Trophoblast cell (in vitro differentiated cells and primary cell): ENCODE results near the gene NR5A2.

Experiments used
- DNase-seq, 2 donors: peaks; one replicate each; pipeline ENCODE4 v3.0.0-alpha.2; 2016
- H2AFZ ChIP-seq: 2 replicates; pipeline ENCODE4 v1.6.1; 2013; ENCODE audit warnings: low read length, moderate library complexity, mild to moderate bottlenecking; ENCODE audit not compliant: insufficient read depth, poor library complexity
- H2AK5ac ChIP-seq: 2 replicates; pipeline ENCODE4 v1.6.1; 2013; ENCODE audit warnings: mild to moderate bottlenecking, low read length
- H2BK120ac ChIP-seq: 2 replicates; pipeline ENCODE4 v1.6.1; 2013; ENCODE audit warnings: low read length, mild to moderate bottlenecking, moderate library complexity; ENCODE audit not compliant: insufficient read depth, poor library complexity
- H2BK12ac ChIP-seq: 2 replicates; pipeline ENCODE4 v1.6.1; 2013; ENCODE audit warnings: mild to moderate bottlenecking, low read length, moderate library complexity
- H2BK5ac ChIP-seq: 2 replicates; pipeline ENCODE4 v1.6.1; 2013; ENCODE audit warnings: low read length, low read depth, moderate library complexity, mild to moderate bottlenecking; ENCODE audit not compliant: poor library complexity
- H3K14ac ChIP-seq: 2 replicates; pipeline ENCODE4 v1.6.1; 2013; ENCODE audit warnings: mild to moderate bottlenecking, low read length
- H3K18ac ChIP-seq: 2 replicates; pipeline ENCODE4 v1.6.1; 2013; ENCODE audit warnings: mild to moderate bottlenecking, low read length
- H3K23ac ChIP-seq: 2 replicates; pipeline ENCODE4 v1.6.1; 2013; ENCODE audit warnings: low read length
- H3K27ac ChIP-seq: 2 replicates; pipeline ENCODE4 v1.5.1; 2013; ENCODE audit warnings: low read depth, mild to moderate bottlenecking, inconsistent platforms, low read length, moderate library complexity
- H3K27me3 ChIP-seq: 2 replicates; pipeline ENCODE4 v1.6.1; 2013; ENCODE audit warnings: inconsistent platforms, mild to moderate bottlenecking, low read length, moderate library complexity; ENCODE audit not compliant: insufficient read depth
- H3K36me3 ChIP-seq, 2 experiments: 1 replicate in 1 of 2; 2 replicates in 1 of 2; pipeline ENCODE4 v1.6.1; 2013; ENCODE audit warnings: low read length in 2 of 2, mild to moderate bottlenecking in 2 of 2, moderate library complexity in 1 of 2; ENCODE audit not compliant: insufficient read depth in 2 of 2, control insufficient read depth in 1 of 2
- H3K4ac ChIP-seq: 2 replicates; pipeline ENCODE4 v1.6.1; 2013; ENCODE audit warnings: low read depth, mild to moderate bottlenecking, low read length, moderate library complexity
- H3K4me1 ChIP-seq, 2 experiments: 1 replicate in 1 of 2; 2 replicates in 1 of 2; pipeline ENCODE4 v1.6.1; 2013; ENCODE audit warnings: low read length in 2 of 2, mild to moderate bottlenecking in 2 of 2, moderate library complexity in 1 of 2; ENCODE audit not compliant: insufficient read depth in 2 of 2, control insufficient read depth in 1 of 2
- H3K4me2 ChIP-seq: 2 replicates; pipeline ENCODE4 v1.6.1; 2013; ENCODE audit warnings: inconsistent platforms, mild to moderate bottlenecking, low read length, moderate library complexity
- H3K4me3 ChIP-seq: 2 replicates; pipeline ENCODE4 v1.5.1; 2013; ENCODE audit warnings: mild to moderate bottlenecking, low read depth, low read length, inconsistent platforms
- H3K79me1 ChIP-seq: one replicate; pipeline ENCODE4 v1.6.1; 2013; ENCODE audit warnings: low read length
- H3K79me2 ChIP-seq: 2 replicates; pipeline ENCODE4 v1.6.1; 2013; ENCODE audit warnings: low read length, mild to moderate bottlenecking; ENCODE audit not compliant: control insufficient read depth, insufficient read depth, poor library complexity
- H3K9ac ChIP-seq: 2 replicates; pipeline ENCODE4 v1.6.1; 2013; ENCODE audit warnings: mild to moderate bottlenecking, low read length
- H3K9me3 ChIP-seq: 2 replicates; pipeline ENCODE4 v1.6.1; 2013; ENCODE audit warnings: low read depth, mild to moderate bottlenecking, control low read depth, inconsistent platforms, low read length; ENCODE audit not compliant: insufficient read depth
- H4K12ac ChIP-seq: 2 replicates; pipeline ENCODE4 v1.6.1; 2013; ENCODE audit warnings: low read depth, mild to moderate bottlenecking, low read length, moderate library complexity
- H4K8ac ChIP-seq: 2 replicates; pipeline ENCODE4 v1.6.1; 2013; ENCODE audit warnings: low read depth, mild to moderate bottlenecking, low read length, moderate library complexity
- H4K91ac ChIP-seq: one replicate; pipeline ENCODE4 v1.6.1; 2013; ENCODE audit warnings: low read depth, mild to moderate bottlenecking, low read length, moderate library complexity
- WGBS: extraction: QIAGEN DNeasy Blood & Tissue Kit; methylation state at CpG from one replicate; pipeline ENCODE4 v1.1.7; 2013; ENCODE audit warnings: missing lambda C conversion rate; ENCODE audit not compliant: insufficient read length, insufficient coverage; ENCODE audit errors: extremely low coverage; 5-methylcytosine and 5-hydroxymethylcytosine counted together

Gene NR5A2

DNA sequence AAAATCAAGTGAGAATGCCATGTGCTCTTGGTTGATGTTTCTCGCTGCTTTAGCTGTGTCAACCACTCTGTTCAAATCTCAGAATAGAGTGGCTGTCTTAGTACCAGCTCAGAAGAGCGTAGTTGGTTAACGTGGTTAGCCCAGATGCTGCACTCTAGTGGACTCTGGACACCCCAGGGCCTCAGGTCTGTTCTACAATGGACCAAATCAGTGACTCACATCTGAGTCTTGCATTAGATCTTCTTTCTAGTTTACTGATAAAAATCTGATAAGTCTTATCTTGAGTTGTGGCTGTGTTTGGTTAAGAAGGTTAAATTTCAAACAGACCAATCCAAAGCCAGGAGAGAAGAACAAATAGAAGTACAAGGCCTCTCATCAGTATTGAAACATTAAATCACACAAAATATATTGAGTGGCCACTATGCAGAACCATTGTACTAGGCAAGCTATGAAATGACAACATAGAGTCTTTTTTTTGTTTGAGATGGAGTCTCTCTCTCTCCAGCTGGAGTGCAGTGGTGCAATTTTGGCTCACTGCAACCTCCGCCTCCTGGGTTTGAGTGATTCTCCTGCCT is 104.1 kb downstream of the NR5A2 start:
- Histone ChIP-seq H3K36me3 (no peaks in the 10 kb centered on the region), H3K27ac (no peak overlapping the region), H3K4ac (no peak overlapping the region), H4K8ac (no peak overlapping the region), H3K14ac (no peak overlapping the region), H3K9ac (no peak overlapping the region), H3K79me1 (no peaks in the 10 kb centered on the region), H2AK5ac (no peak overlapping the region), H3K18ac (no peak overlapping the region), H2BK5ac (no peak overlapping the region), H2AFZ (no peak overlapping the region), H2BK120ac (no peak overlapping the region), H2BK12ac (no peak overlapping the region), H3K27me3 (no peaks in the 10 kb centered on the region), H4K91ac (no peak overlapping the region), H3K9me3 (no peaks in the 10 kb centered on the region), H4K12ac (no peak overlapping the region), H3K4me1 (no peaks in the 10 kb centered on the region), H3K4me3 (no peak overlapping the region), H3K4me2 (no peak overlapping the region), H3K23ac (no peak overlapping the region), H3K79me2 (no peaks in the 10 kb centered on the region)
- DNase-seq: peak; percentile 25 to 72
- WGBS: no CpG with 5 or more reads among the region's 4 CpGs

DNA sequence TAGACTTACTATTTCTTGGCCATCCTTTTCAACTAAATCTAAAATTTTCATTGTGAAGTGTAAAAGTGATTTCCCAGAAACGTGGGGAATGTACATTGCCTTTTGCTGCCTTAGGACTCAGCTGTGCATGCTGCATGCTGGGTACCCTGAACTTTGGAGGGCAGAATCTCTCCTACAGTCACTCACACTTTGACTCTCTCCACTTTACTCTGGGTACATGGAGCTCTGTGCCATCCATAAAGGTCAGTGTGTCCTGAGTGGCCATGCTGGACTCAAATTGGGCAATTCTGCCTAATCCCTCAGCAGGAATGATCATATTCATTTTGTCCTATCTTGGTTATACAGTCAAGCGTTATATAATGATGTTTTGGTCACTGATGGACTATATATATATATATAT is 105.6 kb downstream of the NR5A2 start:
- Histone ChIP-seq H3K79me2 (no peaks in the 10 kb centered on the region), H3K36me3 (no peaks in the 10 kb centered on the region), H3K23ac (no peak overlapping the region), H2AFZ (no peak overlapping the region), H4K12ac (no peak overlapping the region), H2BK12ac (no peak overlapping the region), H2AK5ac (no peak overlapping the region), H3K4me3 (no peak overlapping the region), H3K14ac (no peak overlapping the region), H3K4me2 (no peak overlapping the region), H4K8ac (no peak overlapping the region), H3K79me1 (no peaks in the 10 kb centered on the region), H4K91ac (no peak overlapping the region), H3K9me3 (no peaks in the 10 kb centered on the region), H3K4ac (no peak overlapping the region), H3K18ac (no peak overlapping the region), H3K4me1 (no peaks in the 10 kb centered on the region), H3K27me3 (no peaks in the 10 kb centered on the region), H2BK5ac (no peak overlapping the region), H2BK120ac (no peak overlapping the region), H3K27ac (no peak overlapping the region), H3K9ac (peak overlapping the region; percentile 3)
- no peak for DNase-seq
- WGBS: no CpG with 5 or more reads among the region's 2 CpGs

DNA sequence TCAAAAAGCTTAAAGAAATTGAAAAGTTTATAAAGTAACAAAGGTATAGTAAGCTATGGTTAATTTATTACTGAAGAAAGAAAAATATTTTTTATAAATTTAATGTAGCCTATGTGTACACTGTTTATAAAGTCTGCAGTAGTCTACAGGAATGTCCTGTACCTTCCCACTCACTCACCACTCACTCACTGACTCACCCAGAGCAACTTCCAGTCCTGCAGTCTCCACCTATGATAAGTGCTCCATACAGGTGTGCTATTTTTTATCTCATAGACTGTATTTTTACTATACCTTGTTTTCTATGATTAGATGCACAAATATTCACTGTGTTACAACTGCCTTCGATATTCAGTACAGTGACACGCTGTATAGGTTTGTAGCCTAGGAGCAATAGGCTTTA is 106.6 kb downstream of the NR5A2 start:
- Histone ChIP-seq H3K27ac (no peak overlapping the region), H2BK5ac (no peak overlapping the region), H3K4me1 (no peaks in the 10 kb centered on the region), H3K27me3 (no peaks in the 10 kb centered on the region), H2BK12ac (no peak overlapping the region), H3K36me3 (no peaks in the 10 kb centered on the region), H3K4me3 (no peak overlapping the region), H3K9ac (no peak overlapping the region), H2AFZ (no peak overlapping the region), H3K4ac (no peak overlapping the region), H2AK5ac (no peak overlapping the region), H4K91ac (no peak overlapping the region), H3K4me2 (no peak overlapping the region), H3K79me2 (no peaks in the 10 kb centered on the region), H4K8ac (no peak overlapping the region), H3K9me3 (no peaks in the 10 kb centered on the region), H3K79me1 (no peaks in the 10 kb centered on the region), H3K14ac (no peak overlapping the region), H4K12ac (no peak overlapping the region), H3K23ac (no peak overlapping the region), H3K18ac (no peak overlapping the region), H2BK120ac (no peak overlapping the region)
- WGBS: no CpG with 5 or more reads among the region's 2 CpGs
- no peak for DNase-seq

DNA sequence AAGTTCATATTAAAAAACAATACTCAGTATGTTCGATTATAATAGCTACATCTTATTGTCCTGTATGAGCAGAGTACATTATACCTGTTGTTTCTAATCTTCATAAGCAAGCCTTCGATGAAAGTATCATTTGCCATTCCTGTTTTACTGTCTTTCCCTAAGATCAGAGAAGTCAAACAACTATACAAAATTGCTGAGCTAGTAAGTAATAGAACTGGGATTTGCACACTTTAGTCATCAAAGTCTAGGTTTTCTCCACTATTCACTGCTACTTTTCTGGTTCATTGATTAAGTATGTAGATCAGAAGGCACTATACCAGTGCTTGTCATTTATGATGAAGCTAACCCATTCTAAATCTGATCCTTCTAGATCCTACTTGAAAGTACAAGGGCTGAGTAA is 108.9 kb downstream of the NR5A2 start:
- Histone ChIP-seq H3K9ac (no peak overlapping the region), H3K36me3 (no peaks in the 10 kb centered on the region), H2AFZ (no peak overlapping the region), H2BK12ac (no peak overlapping the region), H3K4me2 (no peak overlapping the region), H3K27me3 (no peaks in the 10 kb centered on the region), H3K79me2 (no peaks in the 10 kb centered on the region), H2AK5ac (no peak overlapping the region), H3K27ac (no peak overlapping the region), H3K23ac (no peak overlapping the region), H3K79me1 (no peaks in the 10 kb centered on the region), H4K91ac (no peak overlapping the region), H3K4ac (no peak overlapping the region), H3K4me1 (no peaks in the 10 kb centered on the region), H3K14ac (no peak overlapping the region), H3K9me3 (no peaks in the 10 kb centered on the region), H3K18ac (no peak overlapping the region), H3K4me3 (no peak overlapping the region), H2BK120ac (no peak overlapping the region), H4K8ac (no peak overlapping the region), H4K12ac (no peak overlapping the region), H2BK5ac (no peak overlapping the region)
- no CpG with 5 or more reads among the region's 2 CpGs for WGBS
- no peak for DNase-seq
